ENCODE data around the gene SRSF1. TPM values are rescaled to one million over a fixed set of nuclear protein-coding genes. Genes with fewer than 3 reads are reported as not detected.
A peak's percentile ranks its signal among the peaks of the same experiment; 100 is the strongest.
"Not testable (repeated sequence)": the region's sequence is repeated elsewhere in the genome, so short reads cannot be mapped to it uniquely, and the experiment has no call there.

The SRSF1 gene
- 100 to 1,000 TPM; 382 to 383 TPM for total RNA-seq

- Mint-ChIP-seq H3K27me3 (ENCODE audit: low read depth) (no peaks in the 10 kb centered on the region), H3K27ac (peak within 1 kb of the TSS; percentile 99), H3K9me3 (ENCODE audit: insufficient read depth) (no peaks in the 10 kb centered on the region), H3K4me3 (peak within 1 kb of the TSS; percentile 99), H3K4me1 (ENCODE audit: low read depth) (peaks cover 52% of the 10 kb centered on the region), H3K36me3 (ENCODE audit: low read depth) (peaks cover 59% of the 10 kb centered on the region)
- ChIA-PET CTCF (interaction anchor here (0.6 to 3.4 kb wide), 15 partner anchors 8 to 193 kb away, joined by 3 to 15 read pairs (median 5); partner anchors contain the start of gene MRPS23), POLR2A (interaction anchor here (0.6 to 3.6 kb wide), 32 partner anchors 9 to 1886 kb away, joined by 3 to 37 read pairs (median 4); partner anchors contain the start of genes DYNLL2, MRPS23, RPS6KB1 and TRIM25)
- peak; percentile 90 for ATAC-seq
- peak; percentile 98 for DNase-seq
Observed at GRCh38 chr17:58006924-58007780, at the start of gene SRSF1. TSS of gene SRSF1 (minus strand) at chr17:58007246. CDS start at chr17:58007137, 109 bp downstream.

GRCh38 chr17:58056476-58056875 is 49.4 kb upstream of the SRSF1 start:
- H3K36me3 Mint-ChIP-seq (ENCODE audit: low read depth): no peaks in the 10 kb centered on the region
- no peaks in the 10 kb centered on the region for H3K9me3 Mint-ChIP-seq (ENCODE audit: insufficient read depth)
- ChIA-PET CTCF (interaction anchor here (1.1 kb wide), 1 partner anchor 814 kb away, joined by 3 read pairs; no protein-coding TSS in a partner anchor), POLR2A (no interaction called here)
- no peak overlapping the region for H3K27ac Mint-ChIP-seq
- H3K4me1 Mint-ChIP-seq (ENCODE audit: low read depth): peaks cover 10% of the 10 kb centered on the region
- DNase-seq (no peak), ATAC-seq (no peak)
- H3K4me3 Mint-ChIP-seq: no peak overlapping the region
- H3K27me3 Mint-ChIP-seq (ENCODE audit: low read depth): peaks cover 8% of the 10 kb centered on the region

- Mint-ChIP-seq H3K36me3 (ENCODE audit: low read depth) (no peaks in the 10 kb centered on the region), H3K4me1 (ENCODE audit: low read depth) (peaks cover 10% of the 10 kb centered on the region), H3K9me3 (ENCODE audit: insufficient read depth) (no peaks in the 10 kb centered on the region), H3K27me3 (ENCODE audit: low read depth) (peaks cover 12% of the 10 kb centered on the region), H3K4me3 (no peak overlapping the region), H3K27ac (no peak overlapping the region)
- CTCF ChIA-PET: no interaction called here
- DNase-seq (no peak), ATAC-seq (no peak)
- POLR2A ChIA-PET: no interaction called here
Observed at GRCh38 chr17:58054641-58055040, 47.6 kb upstream of the SRSF1 start.

- no peaks in the 10 kb centered on the region for H3K36me3 Mint-ChIP-seq (ENCODE audit: low read depth)
- H3K4me1 Mint-ChIP-seq (ENCODE audit: low read depth): peaks cover 10% of the 10 kb centered on the region
- ATAC-seq (no peak), DNase-seq (no peak)
- POLR2A ChIA-PET: no interaction called here
- CTCF ChIA-PET: interaction anchor here (1.1 kb wide), 1 partner anchor 147 kb away, joined by 3 read pairs; no protein-coding TSS in a partner anchor
- no peak overlapping the region for H3K4me3 Mint-ChIP-seq
- no peaks in the 10 kb centered on the region for H3K9me3 Mint-ChIP-seq (ENCODE audit: insufficient read depth)
- H3K27ac Mint-ChIP-seq: no peak overlapping the region
- peaks cover 12% of the 10 kb centered on the region for H3K27me3 Mint-ChIP-seq (ENCODE audit: low read depth)
Observed at GRCh38 chr17:58052945-58053715, 46.1 kb upstream of the SRSF1 start.

- H3K27me3 Mint-ChIP-seq (ENCODE audit: low read depth): peaks cover 12% of the 10 kb centered on the region
- peaks cover 10% of the 10 kb centered on the region for H3K4me1 Mint-ChIP-seq (ENCODE audit: low read depth)
- no peak overlapping the region for H3K27ac Mint-ChIP-seq
- ChIA-PET POLR2A (no interaction called here), CTCF (interaction anchor here (1.1 kb wide), 1 partner anchor 147 kb away, joined by 3 read pairs; no protein-coding TSS in a partner anchor)
- no peak overlapping the region for H3K4me3 Mint-ChIP-seq
- no peaks in the 10 kb centered on the region for H3K36me3 Mint-ChIP-seq (ENCODE audit: low read depth)
- ATAC-seq (no peak), DNase-seq (no peak)
- no peaks in the 10 kb centered on the region for H3K9me3 Mint-ChIP-seq (ENCODE audit: insufficient read depth)
Observed at GRCh38 chr17:58052407-58052806, 45.4 kb upstream of the SRSF1 start.

- DNase-seq: no peak
- Mint-ChIP-seq H3K27me3 (ENCODE audit: low read depth) (peaks cover 12% of the 10 kb centered on the region), H3K4me3 (no peak overlapping the region), H3K4me1 (ENCODE audit: low read depth) (peaks cover 9% of the 10 kb centered on the region), H3K36me3 (ENCODE audit: low read depth) (no peaks in the 10 kb centered on the region), H3K27ac (no peak overlapping the region), H3K9me3 (ENCODE audit: insufficient read depth) (no peaks in the 10 kb centered on the region)
- CTCF ChIA-PET: interaction anchor here (1.1 kb wide), 1 partner anchor 62 kb away, joined by 3 read pairs; no protein-coding TSS in a partner anchor
- POLR2A ChIA-PET: no interaction called here
- ATAC-seq: no peak
Observed at GRCh38 chr17:58051468-58051867, 44.4 kb upstream of the SRSF1 start.

GRCh38 chr17:58050966-58051365 is 43.9 kb upstream of the SRSF1 start:
- no peaks in the 10 kb centered on the region for H3K9me3 Mint-ChIP-seq (ENCODE audit: insufficient read depth)
- ChIA-PET POLR2A (no interaction called here), CTCF (interaction anchor here (1.1 kb wide), 1 partner anchor 63 kb away, joined by 3 read pairs; no protein-coding TSS in a partner anchor)
- no peaks in the 10 kb centered on the region for H3K36me3 Mint-ChIP-seq (ENCODE audit: low read depth)
- no peak overlapping the region for H3K27ac Mint-ChIP-seq
- H3K4me1 Mint-ChIP-seq (ENCODE audit: low read depth): peaks cover 9% of the 10 kb centered on the region
- no peak overlapping the region for H3K4me3 Mint-ChIP-seq
- DNase-seq (no peak), ATAC-seq (no peak)
- H3K27me3 Mint-ChIP-seq (ENCODE audit: low read depth): peaks cover 12% of the 10 kb centered on the region

GRCh38 chr17:58049533-58049932 is 42.5 kb upstream of the SRSF1 start:
- ChIA-PET CTCF (no interaction called here), POLR2A (no interaction called here)
- ATAC-seq (no peak), DNase-seq (no peak)
- H3K36me3 Mint-ChIP-seq (ENCODE audit: low read depth): no peaks in the 10 kb centered on the region
- no peak overlapping the region for H3K4me3 Mint-ChIP-seq
- no peaks in the 10 kb centered on the region for H3K9me3 Mint-ChIP-seq (ENCODE audit: insufficient read depth)
- peaks cover 9% of the 10 kb centered on the region for H3K4me1 Mint-ChIP-seq (ENCODE audit: low read depth)
- peaks cover 14% of the 10 kb centered on the region for H3K27me3 Mint-ChIP-seq (ENCODE audit: low read depth)
- H3K27ac Mint-ChIP-seq: no peak overlapping the region

GRCh38 chr17:58047376-58048150 is 40.5 kb upstream of the SRSF1 start:
- POLR2A ChIA-PET: no interaction called here
- Mint-ChIP-seq H3K9me3 (ENCODE audit: insufficient read depth) (no peaks in the 10 kb centered on the region), H3K4me3 (no peak overlapping the region), H3K36me3 (ENCODE audit: low read depth) (no peaks in the 10 kb centered on the region), H3K27me3 (ENCODE audit: low read depth) (peaks cover 22% of the 10 kb centered on the region), H3K4me1 (ENCODE audit: low read depth) (peaks cover under 1% of the 10 kb centered on the region), H3K27ac (no peak overlapping the region)
- ATAC-seq (no peak), DNase-seq (no peak)
- CTCF ChIA-PET: no interaction called here

- DNase-seq: no peak
- ChIA-PET CTCF (no interaction called here), POLR2A (no interaction called here)
- H3K4me3 Mint-ChIP-seq: no peak overlapping the region
- H3K27me3 Mint-ChIP-seq (ENCODE audit: low read depth): peaks cover 27% of the 10 kb centered on the region
- H3K4me1 Mint-ChIP-seq (ENCODE audit: low read depth): no peaks in the 10 kb centered on the region
- no peaks in the 10 kb centered on the region for H3K36me3 Mint-ChIP-seq (ENCODE audit: low read depth)
- ATAC-seq: no peak
- no peaks in the 10 kb centered on the region for H3K9me3 Mint-ChIP-seq (ENCODE audit: insufficient read depth)
- no peak overlapping the region for H3K27ac Mint-ChIP-seq
Observed at GRCh38 chr17:58046239-58047094, 39.4 kb upstream of the SRSF1 start.

- H3K9me3 Mint-ChIP-seq (ENCODE audit: insufficient read depth); H3K4me1 Mint-ChIP-seq (ENCODE audit: low read depth); DNase-seq; ATAC-seq; POLR2A ChIA-PET; H3K27ac Mint-ChIP-seq; H3K4me3 Mint-ChIP-seq; H3K36me3 Mint-ChIP-seq (ENCODE audit: low read depth): not testable (repeated sequence)
- CTCF ChIA-PET: interaction anchor here (0.8 kb wide), 1 partner anchor 68 kb away, joined by 3 read pairs; no protein-coding TSS in a partner anchor
- peaks cover 37% of the 10 kb centered on the region for H3K27me3 Mint-ChIP-seq (ENCODE audit: low read depth)
Observed at GRCh38 chr17:58044256-58044655, 37.2 kb upstream of the SRSF1 start.
